ENCODE measurements around the gene CDHR3. TPM values are rescaled to one million over a fixed set of nuclear protein-coding genes. Genes with fewer than 3 reads are reported as not detected.

CDHR3 gene
- total and polyA plus RNA-seq, 4 donors, result 1.0 to 10.5 (median 1.8) TPM

GRCh38 chr7:106029451-106029850 is 66.4 kb downstream of the CDHR3 start:
- no peak overlapping the region for H3K9ac ChIP-seq (ENCODE audit: low read depth in 1 of 2, low read length in 2 of 2)
- TF ChIP-seq HNF4G (IDR thresholded peaks at IDR 0.05) (no peak), JUND (IDR thresholded peaks at IDR 0.05) (no peak)
- 56% methylated on average over 1 of the region's 1 CpG for WGBS

GRCh38 chr7:106029941-106030340 is 66.9 kb downstream of the CDHR3 start:
- TF ChIP-seq SP1 (IDR thresholded peaks at IDR 0.05) (no peak), FOXA2 (IDR thresholded peaks at IDR 0.05) (no peak), ATF3 (IDR thresholded peaks at IDR 0.05) (no peak), HNF4A (conservative IDR thresholded peaks at IDR 0.05) (no peak), JUND (IDR thresholded peaks at IDR 0.05) (no peak), YY1 (IDR thresholded peaks at IDR 0.05) (no peak), TAF1 (conservative IDR thresholded peaks at IDR 0.05) (no peak), ZBTB33 (IDR thresholded peaks at IDR 0.05) (no peak)
- 98% methylated on average over 2 of the region's 2 CpGs for WGBS
- DNase-seq (ENCODE audit: low spot score), result no peak

More at GRCh38 chr7:106029451-106029850, 66.4 kb downstream of the CDHR3 start:
- Histone ChIP-seq H3K4me3 (ENCODE audit: low read depth in 1 of 3, low read length in 3 of 3) (no peak overlapping the region), H3K27me3 (ENCODE audit: control insufficient read depth in 4 of 4, insufficient read depth in 4 of 4, low read length in 3 of 4) (no peaks in the 10 kb centered on the region), H3K4me1 (ENCODE audit: control insufficient read depth in 4 of 4, insufficient read depth in 4 of 4, low read length in 3 of 4) (no peaks in the 10 kb centered on the region), H3K9me3 (ENCODE audit: control insufficient read depth in 4 of 4, low read length in 3 of 4) (peaks cover 0 to 3% (median 1%) of the 10 kb centered on the region in 4 donors), H3K36me3 (ENCODE audit: control insufficient read depth in 4 of 4, insufficient read depth in 3 of 4, low read depth in 1 of 4, low read length in 3 of 4) (no peaks in the 10 kb centered on the region), H3K27ac (ENCODE audit: low read depth in 1 of 2, low read length in 2 of 2) (no peak overlapping the region)
- no peak for DNase-seq (ENCODE audit: low spot score)

GRCh38 chr7:106031300-106032035 is 68.4 kb downstream of the CDHR3 start:
- Histone ChIP-seq H3K9ac (ENCODE audit: low read depth in 1 of 2, low read length in 2 of 2) (no peak overlapping the region), H3K4me1 (ENCODE audit: control insufficient read depth in 4 of 4, insufficient read depth in 4 of 4, low read length in 3 of 4) (no peaks in the 10 kb centered on the region), H3K27me3 (ENCODE audit: control insufficient read depth in 4 of 4, insufficient read depth in 4 of 4, low read length in 3 of 4) (no peaks in the 10 kb centered on the region), H3K27ac (ENCODE audit: low read depth in 1 of 2, low read length in 2 of 2) (no peak overlapping the region), H3K9me3 (ENCODE audit: control insufficient read depth in 4 of 4, low read length in 3 of 4) (peaks cover 0 to 3% (median 1%) of the 10 kb centered on the region in 4 donors), H3K4me3 (ENCODE audit: low read depth in 1 of 3, low read length in 3 of 3) (no peak overlapping the region), H3K36me3 (ENCODE audit: control insufficient read depth in 4 of 4, insufficient read depth in 3 of 4, low read depth in 1 of 4, low read length in 3 of 4) (no peaks in the 10 kb centered on the region)
- 67% methylated on average over 10 of the region's 10 CpGs for WGBS
- no peak for TF ChIP-seq NR2F2 (IDR thresholded peaks at IDR 0.05)
- no peak for TF ChIP-seq FOXA2 (IDR thresholded peaks at IDR 0.05)
- TF ChIP-seq FOXA1 (IDR thresholded peaks at IDR 0.05), result no peak
- TF ChIP-seq ZBTB33 (IDR thresholded peaks at IDR 0.05), result no peak
- TF ChIP-seq CTCF (IDR thresholded peaks at IDR 0.05; ENCODE audit: low read depth, low read length, missing input control), result no peak
- TF ChIP-seq TAF1 (conservative IDR thresholded peaks at IDR 0.05), result no peak
- no peak for TF ChIP-seq RAD21 (IDR thresholded peaks at IDR 0.05)
- no peak for TF ChIP-seq MAX (IDR thresholded peaks at IDR 0.05)
- no peak for DNase-seq (ENCODE audit: low spot score)

More at GRCh38 chr7:106029941-106030340, 66.9 kb downstream of the CDHR3 start:
- H3K9ac ChIP-seq (ENCODE audit: low read depth in 1 of 2, low read length in 2 of 2), result no peak overlapping the region
- no peaks in the 10 kb centered on the region for H3K36me3 ChIP-seq (ENCODE audit: control insufficient read depth in 4 of 4, insufficient read depth in 3 of 4, low read depth in 1 of 4, low read length in 3 of 4)
- H3K27ac ChIP-seq (ENCODE audit: low read depth in 1 of 2, low read length in 2 of 2), result no peak overlapping the region
- H3K9me3 ChIP-seq (ENCODE audit: control insufficient read depth in 4 of 4, low read length in 3 of 4), result peaks cover 0 to 3% (median 1%) of the 10 kb centered on the region in 4 donors
- H3K4me1 ChIP-seq (ENCODE audit: control insufficient read depth in 4 of 4, insufficient read depth in 4 of 4, low read length in 3 of 4), result no peaks in the 10 kb centered on the region
- H3K27me3 ChIP-seq (ENCODE audit: control insufficient read depth in 4 of 4, insufficient read depth in 4 of 4, low read length in 3 of 4), result no peaks in the 10 kb centered on the region
- no peak overlapping the region for H3K4me3 ChIP-seq (ENCODE audit: low read depth in 1 of 3, low read length in 3 of 3)

Measured in liver (tissue), 9 donors.